GM12878 (cell line): ENCODE data around the gene TNPO2. TPM values are rescaled to one million over a fixed set of nuclear protein-coding genes. Genes with fewer than 3 reads are reported as not detected.

ENCODE experiments used
- ATAC-seq: fragments of 200-7000 bp; cut with Tn5 transposase; 3 replicates; pipeline ENCODE4 v1.9.1; 2020; ENCODE audit warnings: mild to moderate bottlenecking, moderate library complexity
- BruUV-seq: library from RNA; stranded (reverse); fragments of 400-500 nt; replicated peaks from 2 replicates; lab custom pipeline; 2021; lab: Mats Ljungman, UMichigan
- CTCF ChIA-PET: fragments of 300-600 bp; sonication (Branson Sonifier 250); formaldehyde crosslinking; extraction: SDS; loops from one replicate; lab custom pipeline; 2021; ENCODE audit warnings: inconsistent platforms; lab: Yijun Ruan, JAX
- POLR2A ChIA-PET: fragments of 350-600 bp; formaldehyde crosslinking; extraction: SDS; loops from one replicate; lab custom pipeline; 2021; ENCODE audit warnings: inconsistent platforms; lab: Charles Lee
- RAD21 ChIA-PET: fragments of 300-600 bp; sonication (Branson Sonifier 250); formaldehyde crosslinking; loops from one replicate; lab custom pipeline; 2023; ENCODE audit warnings: antibody characterized with exemption; ENCODE audit not compliant: unreplicated experiment; lab: Charles Lee
- SMC1A ChIA-PET: fragments of 300-600 bp; sonication (Branson Sonifier 250); formaldehyde crosslinking; loops from one replicate; lab custom pipeline; 2023; ENCODE audit not compliant: unreplicated experiment, uncharacterized antibody; lab: Charles Lee
- DNase-seq: peaks from one replicate; pipeline ENCODE4 v3.0.0-alpha.2; 2011; ENCODE audit warnings: low read depth, low spot score
- FAIRE-seq: peaks from 3 replicates; lab custom pipeline; 2011; peaks lifted over from hg19 to GRCh38; lab: Jason Lieb, UNC
- H2AFZ ChIP-seq: 2 replicates; pipeline ENCODE4 v1.6.0; 2011; ENCODE audit warnings: low read depth, low read length, control low read depth; ENCODE audit not compliant: control insufficient read depth
- H3K27ac ChIP-seq: 2 replicates; pipeline ENCODE4 v1.5.1; 2011; ENCODE audit warnings: control low read depth; ENCODE audit not compliant: control insufficient read depth, insufficient read depth
- H3K27me3 ChIP-seq, 2 experiments: replicated peaks in 1 of 2; 2 replicates each; pipeline versions ENCODE4 v1.6.0 to v1.6.1; 2011; ENCODE audit warnings: low read length in 1 of 2; ENCODE audit not compliant: control insufficient read depth in 2 of 2, insufficient read depth in 2 of 2
- H3K36me3 ChIP-seq, 2 experiments: 2 replicates each; pipeline ENCODE4 v1.5.1; 2011; ENCODE audit warnings: low read length in 1 of 2; ENCODE audit not compliant: control insufficient read depth in 2 of 2, insufficient read depth in 2 of 2
- H3K4me1 ChIP-seq: 2 replicates; pipeline ENCODE4 v1.6.1; 2011; ENCODE audit warnings: mild to moderate bottlenecking, low read length, moderate library complexity, mixed read lengths; ENCODE audit not compliant: control insufficient read depth, insufficient read depth
- H3K4me2 ChIP-seq: 2 replicates; pipeline ENCODE4 v1.6.0; 2011; ENCODE audit warnings: control low read depth; ENCODE audit not compliant: control insufficient read depth, insufficient read depth
- H3K4me3 ChIP-seq: fragments of 200-600 bp; sonication (generic); 2 replicates; pipeline ENCODE4 v1.5.1; 2016
- H3K79me2 ChIP-seq: 2 replicates; pipeline ENCODE4 v1.6.0; 2011; ENCODE audit warnings: low read length; ENCODE audit not compliant: control insufficient read depth, insufficient read depth
- H3K9ac ChIP-seq: 2 replicates; pipeline ENCODE4 v1.8.0; 2011; ENCODE audit warnings: low read length, control low read depth, mixed read lengths; ENCODE audit not compliant: control insufficient read depth, insufficient read depth
- H3K9me3 ChIP-seq: replicated peaks from 3 replicates; pipeline ENCODE4 v1.5.1; 2011; ENCODE audit warnings: mild to moderate bottlenecking, low read length; ENCODE audit not compliant: control insufficient read depth, insufficient read depth
- H4K20me1 ChIP-seq: 2 replicates; pipeline ENCODE4 v1.6.0; 2011; ENCODE audit not compliant: control insufficient read depth, insufficient read depth
- CHD2 ChIP-seq: IDR thresholded peaks from 2 replicates; pipeline ENCODE4 v1.6.1; 2011; ENCODE audit warnings: low read depth, low read length, improper control_type of control experiment, borderline replicate concordance
- CHD4 ChIP-seq: fragments of 200-600 bp; sonication (generic); IDR thresholded peaks from 2 replicates; pipeline ENCODE4 v1.6.1; 2016; ENCODE audit warnings: mild to moderate bottlenecking
- E2F4 ChIP-seq: IDR thresholded peaks from 2 replicates; pipeline ENCODE4 v1.6.1; 2012; ENCODE audit warnings: low read depth, low read length, improper control_type of control experiment
- FOS ChIP-seq: IDR thresholded peaks from 3 replicates; pipeline ENCODE4 v1.6.1; 2011; ENCODE audit warnings: borderline replicate concordance; ENCODE audit not compliant: insufficient read length; ENCODE audit errors: extremely low read depth
- GABPA ChIP-seq: IDR thresholded peaks from 2 replicates; pipeline ENCODE4 v1.6.1; 2014; ENCODE audit warnings: antibody characterized with exemption, low read depth, mild to moderate bottlenecking, inconsistent platforms
- HDGF ChIP-seq: fragments of 450-650 bp; IDR thresholded peaks from 2 replicates; pipeline ENCODE4 v1.6.1; 2016; ENCODE audit warnings: antibody characterized with exemption
- KLF5 ChIP-seq: fragments of 450-650 bp; IDR thresholded peaks from 2 replicates; pipeline ENCODE4 v1.6.1; 2014; ENCODE audit warnings: mild to moderate bottlenecking; ENCODE audit not compliant: partially characterized antibody
- MAX ChIP-seq: IDR thresholded peaks from 2 replicates; pipeline ENCODE4 v1.6.1; 2012; ENCODE audit warnings: low read depth, low read length, improper control_type of control experiment
- RB1 ChIP-seq: fragments of 450-650 bp; formaldehyde crosslinking; IDR thresholded peaks from 2 replicates; pipeline ENCODE4 v1.6.1; 2017; ENCODE audit warnings: mild to moderate bottlenecking, borderline replicate concordance
- SMAD1 ChIP-seq: fragments of 450-650 bp; IDR thresholded peaks from 2 replicates; pipeline ENCODE4 v1.6.1; 2018; ENCODE audit warnings: mild to moderate bottlenecking, low read depth; ENCODE audit not compliant: partially characterized antibody
- SREBF1 ChIP-seq: IDR thresholded peaks from 2 replicates; pipeline ENCODE4 v1.6.1; 2012; ENCODE audit warnings: mild to moderate bottlenecking, low read length
- TCF12 ChIP-seq: IDR thresholded peaks from 2 replicates; pipeline ENCODE4 v1.6.1; 2011; ENCODE audit warnings: low read depth, mild to moderate bottlenecking, low read length
- TCF7 ChIP-seq: IDR thresholded peaks from 2 replicates; pipeline ENCODE4 v1.6.1; 2014; ENCODE audit warnings: antibody characterized with exemption, borderline replicate concordance
- USF2 ChIP-seq: IDR thresholded peaks from 2 replicates; pipeline ENCODE4 v1.6.1; 2011; ENCODE audit warnings: low read depth, low read length, improper control_type of control experiment, borderline replicate concordance
- YBX1 ChIP-seq: fragments of 450-650 bp; IDR thresholded peaks from 2 replicates; pipeline ENCODE4 v1.6.1; 2016; ENCODE audit warnings: antibody characterized with exemption
- ZSCAN29 ChIP-seq: fragments of 450-650 bp; IDR thresholded peaks from 2 replicates; pipeline ENCODE4 v1.6.1; 2017; ENCODE audit warnings: mild to moderate bottlenecking, moderate library complexity
- WGBS: methylation state at CpG from one replicate; pipeline ENCODE4 v1.1.6; 2016; ENCODE audit warnings: low lambda C conversion rate; ENCODE audit not compliant: insufficient replicate concordance, insufficient coverage; ENCODE audit errors: missing lambda C conversion rate; 5-methylcytosine and 5-hydroxymethylcytosine counted together
- in situ Hi-C: fragments of 300-500 bp; cut with MboI; formaldehyde crosslinking; loops from 9 replicates; pipeline ENCODE4 v1.14.3; 2018; ENCODE audit warnings: mixed read lengths
- intact Hi-C: fragments of 100-400 bp; cut with micrococcal nuclease; formaldehyde crosslinking; loops from one replicate; pipeline ENCODE4 v1.14.2; 2022; ENCODE audit not compliant: unreplicated experiment
- polyA plus RNA-seq, 11 experiments: library from polyadenylated mRNA; depleted of rRNA in 4 of 11; unstranded in 6 of 11; stranded (reverse) in 5 of 11; fragments of >200 nt; fragmentation: Nextera tagmentation in 4 of 11; fragmentation: Illumina TruSeq in 1 of 11; extraction: Ambion mirVana in 4 of 11; extraction: Trizol in 1 of 11; gene quantifications; 1 replicate in 1 of 11; 2 replicates in 10 of 11; pipeline versions ENCODE4 v1.2.1 to v1.2.3, GENCODE V29; 2011 to 2016; ENCODE audit warnings: inconsistent platforms in 2 of 11, missing spikeins in 2 of 11, low read depth in 1 of 11
- total RNA-seq, 4 experiments: library from RNA; depleted of rRNA in 3 of 4; stranded (reverse); fragments of >200 nt in 3 of 4; fragmentation: Illumina TruSeq in 1 of 4; extraction: Trizol in 1 of 4; gene quantifications; 2 replicates each; pipeline versions ENCODE4 v1.2.1 to v1.2.3, GENCODE V29; 2013 to 2021

The TNPO2 gene
- total and polyA plus RNA-seq, 10 of the 15 experiments (the other 5 are each of a cell fraction or from before 2014, with no cell fraction given), result 5.5 to 99.7 (median 29.6) TPM

GRCh38 chr19:12695096-12695495 lies 28.6 kb downstream of the TNPO2 start:
- DNase-seq (no peak), FAIRE-seq (no peak), ATAC-seq (no peak)
- H3K4me3 ChIP-seq, result no peak overlapping the region
- SMC1A ChIA-PET, result interaction anchor here (0.7 kb wide), 1 partner anchor 9 kb away, joined by 3 read pairs; no protein-coding TSS in a partner anchor
- no peak overlapping the region for H3K9ac ChIP-seq
- RAD21 ChIA-PET, result no interaction called here
- WGBS, result 24% methylated on average over 2 of the region's 2 CpGs
- POLR2A ChIA-PET, result interaction anchor here (1.1 kb wide), 1 partner anchor 13 kb away, joined by 4 read pairs; no protein-coding TSS in a partner anchor
- peaks cover 9% of the 10 kb centered on the region for H3K4me1 ChIP-seq
- H3K27ac ChIP-seq, result no peak overlapping the region
- no peak overlapping the region for H3K4me2 ChIP-seq
- in situ Hi-C loops (no loop called here), intact Hi-C loops (no loop called here)
- H4K20me1 ChIP-seq, result no peaks in the 10 kb centered on the region
- no peaks in the 10 kb centered on the region for H3K79me2 ChIP-seq
- H3K9me3 ChIP-seq, result no peaks in the 10 kb centered on the region
- peaks cover 0 to 4% of the 10 kb centered on the region in 2 experiments; a peak in 3 of 4 replicates for H3K36me3 ChIP-seq
- CTCF ChIA-PET, result interaction anchor here (1.2 to 1.5 kb wide), 2 partner anchors 17 to 71 kb away, joined by 3 to 7 read pairs; no protein-coding TSS in a partner anchor
- no peak overlapping the region for H2AFZ ChIP-seq
- no peaks in the 10 kb centered on the region for H3K27me3 ChIP-seq
- TF ChIP-seq RB1 (no peak), TCF7 (no peak), FOS (no peak), E2F4 (no peak), CHD2 (no peak), USF2 (no peak), SREBF1 (no peak), YBX1 (no peak), HDGF (no peak), GABPA (no peak), KLF5 (no peak), SMAD1 (no peak), ZSCAN29 (no peak), CHD4 (no peak), TCF12 (no peak), MAX (no peak)
- BruUV-seq, result no TSS peak
